Stimulated activated CD4-positive, alpha-beta T cell treated with anti-CD3 and anti-CD28 coated beads, Interleukin-1b, Interleukin-23, amount 100 ng/mL, for 48 hours (primary cell): ENCODE data around the gene HYDIN.

ENCODE experiments used
- DNase-seq: peaks from one replicate; pipeline ENCODE4 v3.0.0-alpha.2; 2020

HYDIN gene

GRCh38 chr16:70758786-70759185 lies 471.7 kb downstream of the HYDIN start:
- no peak for DNase-seq
